ENCODE measurements around the gene CTDSPL2.
"Not testable (repeated sequence)": the region's sequence is repeated elsewhere in the genome, so short reads cannot be mapped to it uniquely, and the experiment has no call there.

The CTDSPL2 gene

DNA sequence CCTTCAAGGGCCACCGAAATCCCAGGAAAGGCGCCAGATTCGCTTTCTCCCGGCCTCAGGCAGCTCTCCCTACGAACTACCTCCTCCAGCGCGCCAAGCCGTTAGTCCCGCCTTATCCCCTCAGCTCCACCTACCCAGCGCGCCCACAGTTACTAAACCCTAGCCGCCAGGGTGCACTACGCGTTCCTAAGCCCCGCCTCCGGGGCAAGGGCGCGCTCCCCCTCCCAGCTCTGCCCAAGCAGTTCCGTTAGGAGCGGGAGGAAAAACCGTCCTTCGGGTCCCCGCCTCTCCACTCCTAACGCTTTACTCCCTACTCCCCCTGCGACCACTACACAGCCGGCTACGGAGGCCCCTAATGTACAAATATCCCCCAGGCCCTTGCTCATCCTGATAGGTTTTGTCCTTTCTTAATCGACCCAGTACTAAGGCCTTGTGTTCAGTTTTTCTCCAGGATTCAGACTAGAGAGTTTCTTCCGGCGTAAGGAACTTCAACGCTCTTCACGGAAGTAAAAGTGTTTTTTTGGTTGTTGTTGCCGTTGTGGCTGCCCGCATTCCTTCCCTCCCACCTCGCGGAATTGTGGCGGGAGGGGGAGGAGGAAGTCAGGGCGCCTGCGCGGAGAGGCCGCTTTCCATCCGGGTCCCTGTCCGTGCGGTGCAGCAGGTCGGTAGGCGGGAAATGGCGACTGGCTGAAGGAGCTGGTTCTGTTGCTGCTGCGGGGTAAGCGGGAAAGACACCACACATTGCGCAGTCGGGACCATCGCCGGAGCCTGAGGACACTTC is at the start of gene CTDSPL2:
Gene CTDSPL2 (plus strand): TSS at position 655 of the 781 bp plus-strand sequence. CDS start 31,386 bp downstream, outside the sequence.
- peak; percentile 85 for DNase-seq (ENCODE audit: extremely low spot score, insufficient read length, low read depth)
- peak; percentile 96 for FAIRE-seq

DNA sequence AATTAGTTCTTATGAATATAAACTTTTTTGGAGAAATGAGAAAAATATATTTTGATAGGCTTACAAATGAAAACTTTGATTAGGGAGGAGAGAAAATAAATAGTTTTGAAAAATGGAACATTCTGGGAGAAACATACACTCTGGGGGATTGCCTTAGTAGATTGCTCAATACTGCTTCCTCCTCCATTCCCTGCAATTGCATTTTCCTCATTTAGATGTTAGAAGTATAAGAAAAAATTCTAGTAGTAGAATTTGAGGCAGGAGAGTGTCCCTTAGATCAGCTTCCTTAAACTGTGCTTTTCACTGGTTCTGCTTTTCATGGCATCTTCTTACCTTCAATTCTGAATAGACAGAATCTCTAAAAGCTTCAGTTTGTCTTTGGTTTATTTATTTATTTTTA is 46.2 kb upstream of the CTDSPL2 start:
- DNase-seq (ENCODE audit: extremely low spot score, insufficient read length, low read depth) = no peak
- FAIRE-seq = no peak

DNA sequence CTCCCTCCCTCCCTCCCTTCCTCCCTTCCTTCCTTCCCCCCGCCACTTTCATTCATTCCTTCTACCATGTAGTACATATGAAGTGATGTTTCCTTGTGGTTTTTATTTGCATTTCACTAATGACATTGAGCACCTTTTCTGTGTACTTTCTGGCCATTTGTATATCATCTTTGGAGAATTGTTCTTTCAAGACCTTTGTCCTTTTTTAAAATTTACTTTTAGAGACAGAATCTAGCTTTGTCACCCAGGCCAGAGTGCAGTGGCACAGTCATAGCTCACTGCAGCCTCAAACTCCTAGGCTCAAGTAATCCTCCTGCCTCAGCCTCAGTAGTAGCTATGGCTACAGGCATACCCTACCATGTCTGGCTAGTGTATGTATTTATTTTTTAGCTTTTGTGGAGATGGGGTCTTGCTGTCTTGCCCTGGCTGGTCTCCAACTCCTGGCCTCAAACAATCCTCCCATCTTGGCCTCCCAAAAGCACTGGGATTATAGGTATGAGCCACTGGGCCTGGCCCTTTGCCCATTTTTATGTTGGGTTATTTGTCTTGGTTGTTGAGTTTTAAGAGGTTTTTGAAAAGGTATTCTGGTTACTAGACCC is 42.0 kb upstream of the CTDSPL2 start:
- DNase-seq (ENCODE audit: extremely low spot score, insufficient read length, low read depth) = no peak
- no peak for FAIRE-seq

DNA sequence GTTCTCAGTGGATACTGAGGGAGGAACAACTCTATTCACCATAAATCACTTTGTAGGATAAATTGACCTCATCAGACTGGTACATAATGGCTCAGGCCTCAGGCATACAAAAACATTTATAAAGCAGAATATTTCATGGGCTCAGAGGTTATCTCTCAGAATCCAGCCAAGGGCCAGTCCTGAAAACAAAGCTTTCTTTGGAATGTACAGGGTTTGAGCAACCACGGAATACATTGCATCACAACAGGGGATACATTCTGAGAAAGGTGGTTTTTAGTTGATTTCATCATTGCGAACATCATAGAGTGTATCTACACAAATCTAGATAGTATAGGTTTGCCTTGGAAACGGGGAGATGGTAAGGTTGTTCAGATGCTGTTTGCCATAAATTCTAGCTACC is 33.4 kb upstream of the CTDSPL2 start:
- DNase-seq (ENCODE audit: extremely low spot score, insufficient read length, low read depth) (no peak), FAIRE-seq (no peak)

DNA sequence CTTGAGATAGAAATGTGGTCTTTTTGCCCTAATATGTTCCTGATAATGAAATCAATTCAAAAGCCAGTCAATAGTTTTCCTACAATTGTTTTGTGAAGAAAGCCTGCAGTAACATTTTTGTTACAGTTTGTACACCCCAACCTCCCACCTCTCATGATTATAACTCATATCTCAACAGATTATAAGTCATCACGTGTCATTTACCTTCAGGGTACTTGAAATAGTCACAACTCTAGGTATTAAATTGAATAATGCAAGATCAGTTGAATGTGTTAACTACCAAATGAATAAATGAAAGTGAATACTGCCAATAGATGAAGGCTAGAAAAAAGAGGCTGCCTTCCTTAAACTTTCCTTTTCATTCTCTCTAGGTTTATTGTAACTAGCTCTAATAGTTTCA is 32.9 kb upstream of the CTDSPL2 start:
- FAIRE-seq (no peak), DNase-seq (ENCODE audit: extremely low spot score, insufficient read length, low read depth) (no peak)

DNA sequence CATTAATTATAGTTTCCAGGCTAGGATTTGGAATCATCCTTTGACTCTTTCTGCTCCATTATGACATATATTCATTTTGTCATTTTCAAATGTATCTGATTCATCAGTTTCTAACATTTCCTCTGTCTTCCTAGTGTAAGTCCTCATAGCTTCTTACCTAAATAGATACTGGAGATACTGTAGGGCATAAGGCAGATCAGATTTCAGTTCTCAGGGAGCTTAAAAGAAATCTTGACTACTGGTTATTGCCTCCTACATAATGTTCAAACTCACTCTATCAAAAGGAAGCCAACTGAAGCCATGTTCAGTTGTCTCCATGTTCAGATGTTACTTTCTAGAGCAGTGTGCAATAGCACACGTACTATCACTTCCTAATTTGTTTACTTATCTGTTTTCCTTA is 29.6 kb upstream of the CTDSPL2 start:
- no peak for FAIRE-seq
- no peak for DNase-seq (ENCODE audit: extremely low spot score, insufficient read length, low read depth)

DNA sequence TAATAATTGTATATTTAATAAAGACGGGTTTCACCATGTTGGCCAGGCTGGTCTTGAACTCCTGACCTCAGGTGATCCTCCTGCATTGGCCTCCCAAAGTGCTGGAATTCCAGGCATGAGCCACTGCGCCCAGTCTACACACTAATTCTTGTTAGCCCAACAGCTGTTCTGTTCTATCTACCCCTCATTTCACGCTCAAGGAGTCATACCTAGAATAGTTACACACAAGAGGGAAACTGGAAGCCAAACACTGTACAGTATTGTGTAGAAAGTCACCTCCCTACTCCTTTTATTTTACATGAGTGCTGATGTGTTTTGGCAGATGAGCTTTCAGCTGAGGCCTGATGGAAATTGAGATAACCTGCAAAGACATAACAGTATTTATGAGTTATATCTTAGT is 13.4 kb upstream of the CTDSPL2 start:
- DNase-seq (ENCODE audit: extremely low spot score, insufficient read length, low read depth) (no peak), FAIRE-seq (no peak)

DNA sequence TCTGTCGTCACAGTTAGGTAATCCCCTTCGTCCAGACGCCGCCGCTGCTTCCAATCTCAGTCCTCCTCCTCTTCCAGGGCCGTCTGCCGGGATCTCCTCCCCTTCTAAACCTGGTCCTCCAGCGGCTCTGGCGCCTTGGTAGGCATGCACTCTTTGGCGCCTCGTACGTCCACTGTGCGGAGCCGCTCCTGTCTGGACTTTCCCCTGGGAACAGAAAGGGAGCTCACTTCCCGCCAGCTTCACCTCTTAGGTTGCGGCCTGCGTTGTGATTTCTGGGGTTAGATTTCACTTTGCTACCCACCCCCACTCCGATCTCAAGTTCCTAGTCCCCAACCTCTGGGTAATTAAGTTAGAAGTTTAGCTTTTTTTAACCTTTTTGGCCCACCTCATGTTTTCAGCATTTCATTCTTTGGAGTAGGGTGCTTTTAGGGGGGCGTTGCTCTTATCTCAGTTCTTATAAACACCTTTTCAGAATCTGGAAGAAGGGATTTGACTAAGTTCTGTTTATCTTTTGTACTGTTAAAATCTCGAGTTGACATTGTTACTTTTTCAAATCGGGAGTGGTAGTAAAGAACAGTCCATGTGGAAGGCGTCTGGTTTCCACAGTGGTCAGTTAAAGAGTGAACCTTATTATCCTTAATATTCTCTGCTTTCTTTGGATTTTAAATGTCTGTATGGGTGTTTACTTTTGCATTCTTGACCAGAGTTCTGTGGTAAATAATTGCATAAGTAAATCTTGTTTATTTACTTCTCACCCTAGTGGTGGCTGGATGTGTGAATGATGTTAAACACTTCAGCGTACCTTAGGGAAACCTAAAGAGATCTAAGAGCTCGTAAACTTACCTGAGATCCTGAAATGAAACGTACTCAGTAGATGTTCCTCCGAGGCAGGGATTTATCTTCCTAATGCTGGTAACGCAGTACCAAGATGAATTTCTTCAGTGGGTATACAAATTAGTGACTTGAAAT is 611 bp downstream of the CTDSPL2 start:
- DNase-seq (ENCODE audit: extremely low spot score, insufficient read length, low read depth) (no peak), FAIRE-seq (peak; percentile 46)

DNA sequence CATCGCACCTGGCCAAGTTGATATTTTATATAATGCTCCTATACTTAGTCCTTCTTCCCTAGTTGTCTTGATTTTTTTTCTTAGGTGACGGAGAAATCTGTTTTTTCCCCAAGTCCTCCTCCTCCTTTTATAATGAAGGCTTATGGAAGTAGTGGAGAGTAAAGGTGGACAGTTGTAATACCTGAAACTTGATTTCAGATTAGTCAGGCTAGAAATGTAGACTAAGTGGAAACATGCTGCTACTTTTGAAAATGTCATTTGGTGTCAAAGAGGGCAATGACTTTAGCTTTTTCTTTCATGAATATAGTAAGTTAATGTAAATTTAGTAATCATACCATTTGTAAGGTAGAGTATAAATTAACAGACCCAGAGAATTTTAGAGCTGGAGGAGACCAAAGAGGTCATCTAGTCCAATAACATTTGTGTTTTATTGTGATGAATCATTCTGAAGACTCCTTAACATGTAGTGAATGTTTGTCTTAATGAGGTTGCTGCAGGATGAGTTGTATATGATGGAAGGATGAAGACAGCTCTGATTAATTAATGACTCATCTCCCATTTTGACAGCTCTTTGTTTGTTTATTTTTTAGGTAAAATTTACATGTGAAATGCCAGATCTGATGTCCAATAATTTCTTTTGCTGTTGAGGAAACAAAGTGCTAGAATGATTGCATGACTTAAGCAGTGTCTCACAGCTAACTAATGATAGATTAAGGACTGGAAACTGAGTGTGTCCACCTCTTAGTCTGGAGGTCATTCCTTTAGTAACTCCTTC is 8.7 kb downstream of the CTDSPL2 start:
- no peak for FAIRE-seq
- no peak for DNase-seq (ENCODE audit: extremely low spot score, insufficient read length, low read depth)

DNA sequence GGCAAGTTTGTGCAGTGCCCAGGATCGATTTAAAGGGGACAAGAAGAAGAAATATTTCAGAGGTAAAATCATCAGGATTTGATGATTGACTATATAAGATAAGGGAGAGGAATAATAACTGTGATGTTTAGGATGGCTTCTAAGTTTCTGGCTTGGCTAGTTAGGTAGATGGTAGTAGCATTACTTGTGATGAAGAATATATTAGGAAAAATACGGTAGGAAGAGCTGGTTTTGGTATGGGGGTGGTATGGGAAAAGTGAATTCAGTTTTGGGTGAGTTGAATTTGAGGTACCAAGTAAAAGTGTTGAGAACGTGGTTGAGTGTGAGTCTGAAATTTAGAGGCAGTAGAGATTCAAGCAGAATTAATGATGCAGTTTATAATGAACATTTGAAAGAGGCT is 11.0 kb downstream of the CTDSPL2 start:
- FAIRE-seq (no peak), DNase-seq (ENCODE audit: extremely low spot score, insufficient read length, low read depth) (no peak)

DNA sequence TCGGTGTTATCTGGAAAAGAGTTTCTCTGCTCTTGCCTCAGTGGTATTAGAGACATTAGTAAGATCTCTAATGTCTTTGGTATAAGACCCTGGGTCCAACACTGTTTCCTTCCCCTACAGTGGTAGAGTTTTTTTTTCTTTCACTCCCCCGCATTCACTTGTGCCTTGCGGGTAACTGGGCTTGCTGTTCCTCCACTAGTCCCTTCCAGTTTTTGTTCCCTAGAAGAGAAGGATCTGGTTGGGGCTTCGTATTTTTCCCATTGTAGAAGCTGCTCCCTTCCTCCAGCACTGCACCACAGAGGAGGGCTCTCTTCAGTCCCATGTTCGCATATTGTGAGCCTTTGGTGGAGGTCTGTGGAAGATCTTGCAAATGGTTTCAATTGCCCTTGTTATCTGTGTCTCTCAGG is 13.7 kb downstream of the CTDSPL2 start:
- no peak for DNase-seq (ENCODE audit: extremely low spot score, insufficient read length, low read depth)
- FAIRE-seq = no peak

DNA sequence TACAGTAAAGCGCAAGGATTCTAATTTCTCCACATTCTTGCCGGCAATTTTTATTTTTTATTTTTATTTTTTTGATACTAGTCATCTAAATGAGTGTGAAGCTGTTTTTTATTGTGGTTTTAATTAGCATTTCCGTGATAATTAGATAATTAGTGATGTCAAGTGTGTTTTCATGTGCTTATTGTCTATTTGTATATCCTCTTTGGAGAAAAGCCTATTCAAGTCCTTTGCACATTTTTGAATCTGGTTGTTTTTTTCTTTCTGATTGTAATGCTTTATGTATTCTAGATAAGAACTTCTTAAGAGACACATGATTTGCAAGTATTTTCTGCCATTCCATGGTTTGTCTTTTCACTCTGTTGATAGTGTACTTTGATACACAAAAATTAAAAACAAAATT is 16.1 kb downstream of the CTDSPL2 start:
- no peak for FAIRE-seq
- DNase-seq (ENCODE audit: extremely low spot score, insufficient read length, low read depth) = no peak

DNA sequence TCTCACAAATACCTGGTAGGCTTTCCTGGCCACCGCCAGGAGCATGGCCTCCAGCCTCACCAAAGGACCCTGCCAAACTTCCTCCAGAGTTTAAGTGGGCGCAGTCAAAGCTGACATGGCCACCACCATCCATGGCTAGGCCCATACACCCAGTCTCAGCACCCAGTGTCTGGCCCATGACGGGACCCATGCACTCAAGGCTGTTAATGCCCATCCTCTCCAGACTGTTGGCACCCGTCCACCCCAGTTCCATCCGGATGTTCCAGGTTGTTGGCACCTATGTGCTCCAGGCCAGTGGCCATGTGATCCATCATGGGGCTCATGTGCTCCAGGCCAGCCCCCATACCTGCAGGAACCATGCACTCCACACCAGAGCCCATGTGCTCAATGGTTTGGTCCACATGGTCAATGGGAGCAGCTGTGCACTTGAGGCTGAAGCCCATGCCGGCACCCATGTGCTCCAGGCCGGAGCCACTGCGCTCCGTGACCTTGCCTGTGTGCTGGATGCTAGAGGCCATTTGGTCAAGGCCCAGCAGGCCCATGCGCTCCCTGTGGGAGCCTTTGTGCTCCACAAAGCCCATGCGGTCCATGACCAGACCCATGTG is 20.4 kb downstream of the CTDSPL2 start:
- DNase-seq (ENCODE audit: extremely low spot score, insufficient read length, low read depth) (no peak), FAIRE-seq (no peak)

DNA sequence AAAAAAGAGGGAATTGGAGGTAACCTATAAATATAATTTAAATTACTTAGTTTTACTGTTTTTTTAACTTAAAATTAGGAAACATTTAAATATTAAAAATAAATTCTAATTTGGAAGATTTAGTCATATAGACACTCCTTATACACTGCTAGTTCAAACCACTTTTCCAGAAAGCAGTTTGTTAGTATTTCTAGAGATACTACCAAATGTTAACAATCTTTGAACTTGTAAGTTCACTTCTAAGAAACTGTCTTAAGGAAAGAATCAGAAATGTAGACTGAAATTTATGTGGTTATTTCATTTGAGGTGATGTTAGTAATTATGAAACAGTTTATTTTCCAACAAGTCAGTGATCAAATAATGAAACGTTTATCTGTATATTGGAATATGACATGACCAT is 22.7 kb downstream of the CTDSPL2 start:
- no peak for FAIRE-seq
- DNase-seq (ENCODE audit: extremely low spot score, insufficient read length, low read depth) = no peak

DNA sequence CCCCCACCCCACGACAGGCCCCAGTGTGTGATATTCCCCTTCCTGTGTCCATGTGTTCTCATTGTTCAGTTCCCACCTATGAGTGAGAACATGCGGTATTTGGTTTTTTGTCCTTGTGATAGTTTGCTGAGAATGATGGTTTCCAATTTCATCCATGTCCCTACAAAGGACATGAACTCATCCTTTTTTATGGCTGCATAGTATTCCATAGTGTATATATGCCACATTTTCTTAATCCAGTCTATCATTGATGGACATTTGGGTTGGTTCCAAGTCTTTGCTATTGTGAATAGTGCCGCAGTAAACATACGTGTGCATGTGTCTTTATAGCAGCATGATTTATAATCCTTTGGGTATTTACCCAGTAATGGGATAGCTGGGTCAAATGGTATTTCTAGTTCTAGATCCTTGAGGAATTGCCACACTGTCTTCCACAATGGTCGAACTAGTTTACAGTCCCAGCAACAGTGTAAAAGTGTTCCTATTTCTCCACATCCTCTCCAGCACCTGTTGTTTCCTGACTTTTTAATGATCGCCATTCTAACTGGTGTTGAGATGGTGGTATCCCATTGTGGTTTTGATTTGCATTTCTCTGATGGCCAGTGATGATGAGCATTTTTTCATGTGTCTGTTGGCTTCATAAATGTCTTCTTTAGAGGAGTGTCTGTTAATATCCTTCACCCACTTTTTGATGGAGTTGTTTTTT is 26.3 kb downstream of the CTDSPL2 start:
- not testable (repeated sequence) for FAIRE-seq; DNase-seq (ENCODE audit: extremely low spot score, insufficient read length, low read depth)

DNA sequence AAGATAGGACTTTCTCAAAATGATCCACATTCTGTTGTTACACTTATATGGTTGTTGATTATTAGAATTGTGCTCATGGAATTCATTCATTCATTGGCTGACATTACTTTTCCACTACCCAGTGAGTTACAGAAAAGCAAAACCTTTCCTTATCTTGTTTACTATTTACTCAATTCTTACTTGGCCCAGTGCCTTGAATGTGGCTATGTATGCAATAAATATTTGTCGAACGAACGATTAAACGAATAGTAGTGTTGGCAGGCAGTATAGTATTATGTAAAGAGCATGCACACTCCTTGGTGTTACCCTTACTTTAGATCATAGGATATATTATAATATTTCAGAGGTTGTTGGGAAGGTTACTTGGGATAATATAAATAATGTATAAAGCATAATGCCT is 31.0 kb downstream of the CTDSPL2 start:
- DNase-seq (ENCODE audit: extremely low spot score, insufficient read length, low read depth) (no peak), FAIRE-seq (no peak)

DNA sequence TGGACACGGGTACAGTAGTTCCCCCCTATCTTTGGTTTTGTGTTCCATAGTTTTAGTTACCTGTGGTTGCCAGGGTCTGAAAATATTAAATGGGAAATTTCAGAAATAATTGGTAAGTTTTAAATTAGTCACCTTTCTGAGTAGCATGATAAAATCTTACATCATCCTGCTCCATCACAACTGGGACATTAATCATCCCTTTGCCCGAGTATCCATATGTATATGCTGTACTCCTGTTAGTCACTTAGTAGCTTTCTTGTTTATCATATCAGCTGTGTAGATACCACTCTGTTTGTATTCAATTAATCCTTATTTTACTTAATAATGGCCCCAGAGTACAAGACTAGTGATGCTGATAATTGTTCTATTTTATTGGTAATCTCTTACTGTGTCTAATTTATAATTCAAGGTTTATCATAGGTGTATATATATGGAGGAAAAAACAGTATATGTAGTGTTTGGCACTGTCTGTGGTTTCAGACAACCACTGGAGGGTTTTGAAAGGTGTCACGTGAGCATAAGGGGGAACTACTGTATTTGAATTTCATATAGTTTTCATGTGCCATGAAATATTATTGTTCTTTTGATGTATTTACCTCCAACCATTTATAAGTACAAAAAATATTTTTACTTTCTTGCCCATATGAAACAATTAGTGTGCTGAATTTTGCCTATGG is 41.4 kb downstream of the CTDSPL2 start:
- FAIRE-seq (no peak), DNase-seq (ENCODE audit: extremely low spot score, insufficient read length, low read depth) (no peak)

DNA sequence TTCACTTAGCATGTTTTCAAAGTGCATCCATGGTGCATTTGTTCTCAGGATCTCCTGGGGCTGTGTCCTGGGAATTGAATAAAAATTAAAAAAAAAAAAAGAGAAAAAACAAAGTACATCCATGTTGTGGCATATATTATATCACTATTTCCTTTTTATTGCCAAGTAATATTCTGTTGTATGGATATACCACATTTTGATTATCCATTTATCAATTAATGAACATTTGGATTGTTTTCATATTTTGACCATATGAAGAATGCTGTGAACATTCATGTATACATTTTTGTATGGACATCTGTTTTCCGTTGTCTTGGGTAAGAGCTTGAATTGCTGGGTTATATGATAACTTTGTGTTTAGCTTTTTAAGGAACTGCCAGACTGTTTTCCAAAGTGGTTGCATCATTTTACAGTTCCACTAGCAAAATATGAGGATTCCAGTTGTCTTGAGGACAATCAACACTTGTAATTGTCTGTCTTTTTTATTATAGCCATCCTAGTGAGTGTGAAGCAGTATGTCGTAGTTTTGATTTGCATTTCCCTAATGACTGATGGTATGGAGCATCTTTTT is 44.5 kb downstream of the CTDSPL2 start:
- DNase-seq (ENCODE audit: extremely low spot score, insufficient read length, low read depth) = no peak
- FAIRE-seq = no peak

All from GM18507 (cell line).